ENCODE data around the gene TRABD2B. TPM values are rescaled to one million over a fixed set of nuclear protein-coding genes. Genes with fewer than 3 reads are reported as not detected.

Gene TRABD2B
- total RNA-seq, 4 donors from 2014 or later = 0.16 to 1.5 (median 0.55) TPM

DNA sequence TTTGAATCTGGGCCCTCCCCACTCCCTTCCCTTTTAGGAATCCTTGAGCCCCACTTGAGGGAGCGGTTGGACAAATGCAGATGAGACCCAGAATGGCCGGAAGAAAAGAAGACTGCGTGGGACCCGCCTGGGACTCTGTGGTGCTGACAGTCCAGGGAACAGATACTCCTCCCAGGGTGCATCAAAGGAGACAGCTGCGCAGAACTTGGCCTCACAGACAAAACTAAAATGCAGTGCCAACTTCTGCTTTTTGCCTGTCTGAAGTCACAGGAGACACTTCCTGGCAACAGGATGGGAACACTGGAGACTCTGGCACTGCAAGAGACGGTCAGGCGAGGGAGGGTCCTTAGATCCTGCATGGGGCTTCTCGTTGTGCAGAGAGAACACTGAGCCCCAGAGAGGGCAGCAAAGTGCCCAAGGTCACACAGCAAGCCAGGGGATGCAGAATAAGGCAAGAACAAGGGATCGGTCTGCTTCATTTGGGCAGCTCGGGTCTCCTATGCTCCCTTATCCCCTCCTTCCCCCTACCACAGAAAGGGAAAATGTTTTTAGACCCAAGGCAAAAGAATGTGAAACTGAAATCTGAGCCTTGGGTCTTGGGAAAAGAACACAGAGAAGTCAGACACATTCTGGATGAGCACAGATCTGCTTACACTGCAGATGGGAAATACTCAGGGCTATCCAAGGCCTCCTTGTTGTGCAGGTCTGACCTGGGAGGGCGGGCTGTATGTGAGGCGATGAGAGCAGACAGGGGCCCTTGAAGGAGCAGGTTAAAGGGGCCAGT is 182.4 kb downstream of the TRABD2B start:
- TF ChIP-seq, protein P1, sequence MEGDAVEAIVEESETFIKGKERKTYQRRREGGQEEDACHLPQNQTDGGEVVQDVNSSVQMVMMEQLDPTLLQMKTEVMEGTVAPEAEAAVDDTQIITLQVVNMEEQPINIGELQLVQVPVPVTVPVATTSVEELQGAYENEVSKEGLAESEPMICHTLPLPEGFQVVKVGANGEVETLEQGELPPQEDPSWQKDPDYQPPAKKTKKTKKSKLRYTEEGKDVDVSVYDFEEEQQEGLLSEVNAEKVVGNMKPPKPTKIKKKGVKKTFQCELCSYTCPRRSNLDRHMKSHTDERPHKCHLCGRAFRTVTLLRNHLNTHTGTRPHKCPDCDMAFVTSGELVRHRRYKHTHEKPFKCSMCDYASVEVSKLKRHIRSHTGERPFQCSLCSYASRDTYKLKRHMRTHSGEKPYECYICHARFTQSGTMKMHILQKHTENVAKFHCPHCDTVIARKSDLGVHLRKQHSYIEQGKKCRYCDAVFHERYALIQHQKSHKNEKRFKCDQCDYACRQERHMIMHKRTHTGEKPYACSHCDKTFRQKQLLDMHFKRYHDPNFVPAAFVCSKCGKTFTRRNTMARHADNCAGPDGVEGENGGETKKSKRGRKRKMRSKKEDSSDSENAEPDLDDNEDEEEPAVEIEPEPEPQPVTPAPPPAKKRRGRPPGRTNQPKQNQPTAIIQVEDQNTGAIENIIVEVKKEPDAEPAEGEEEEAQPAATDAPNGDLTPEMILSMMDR (IDR thresholded peaks at IDR 0.05; ENCODE audit: low read depth) = no peak

DNA sequence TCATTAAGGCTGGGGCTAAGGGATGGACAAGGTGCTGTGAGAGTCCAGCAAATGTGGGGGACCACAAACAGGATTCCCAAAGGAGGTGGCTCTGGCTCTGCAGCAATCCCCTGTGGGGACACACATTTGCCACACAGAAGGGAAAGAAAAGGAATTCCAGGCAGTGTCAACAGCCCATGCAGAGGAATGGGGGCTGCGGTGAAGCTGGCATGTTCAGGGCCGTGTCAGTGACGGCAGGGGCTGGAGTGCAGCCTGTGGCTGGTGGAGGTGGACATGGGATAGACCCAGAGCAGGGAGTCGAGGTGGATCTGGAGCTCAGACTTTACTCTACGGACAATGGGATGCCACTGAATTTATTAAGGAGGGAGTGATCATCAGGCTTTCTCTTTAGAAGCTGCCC is 183.2 kb downstream of the TRABD2B start:
- TF ChIP-seq, protein P1 (IDR thresholded peaks at IDR 0.05; ENCODE audit: low read depth) = no peak

DNA sequence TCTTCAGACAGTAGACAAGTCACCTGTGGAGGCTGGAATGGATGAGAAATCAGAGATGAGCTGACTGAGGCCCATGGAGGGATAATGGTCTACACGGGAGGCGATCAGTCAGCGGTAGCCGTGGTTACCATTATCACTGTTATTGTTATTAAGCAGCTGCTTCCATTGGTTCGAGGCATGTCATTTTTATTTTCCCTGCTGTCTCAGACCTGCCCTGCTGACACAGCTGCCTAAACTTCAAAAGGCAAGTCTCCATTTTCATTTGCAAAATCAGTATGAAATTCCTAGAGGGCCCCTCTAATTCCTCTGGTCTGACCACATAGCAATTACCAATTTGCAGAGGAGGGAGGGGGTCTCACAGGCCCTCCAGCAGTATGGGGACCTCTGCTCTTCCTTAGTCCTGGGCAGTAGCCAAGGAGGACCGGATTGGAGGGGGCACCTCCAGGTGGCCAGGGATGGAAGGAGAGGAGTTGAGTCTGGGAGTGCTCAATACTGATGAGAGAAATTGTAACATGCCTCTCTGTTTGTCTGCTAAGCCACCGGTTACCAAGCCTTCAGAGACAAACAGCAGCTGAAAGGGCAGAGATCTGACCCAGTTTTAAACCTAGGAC is 184.2 kb downstream of the TRABD2B start:
- TF ChIP-seq, protein P1 (IDR thresholded peaks at IDR 0.05; ENCODE audit: low read depth) = no peak

DNA sequence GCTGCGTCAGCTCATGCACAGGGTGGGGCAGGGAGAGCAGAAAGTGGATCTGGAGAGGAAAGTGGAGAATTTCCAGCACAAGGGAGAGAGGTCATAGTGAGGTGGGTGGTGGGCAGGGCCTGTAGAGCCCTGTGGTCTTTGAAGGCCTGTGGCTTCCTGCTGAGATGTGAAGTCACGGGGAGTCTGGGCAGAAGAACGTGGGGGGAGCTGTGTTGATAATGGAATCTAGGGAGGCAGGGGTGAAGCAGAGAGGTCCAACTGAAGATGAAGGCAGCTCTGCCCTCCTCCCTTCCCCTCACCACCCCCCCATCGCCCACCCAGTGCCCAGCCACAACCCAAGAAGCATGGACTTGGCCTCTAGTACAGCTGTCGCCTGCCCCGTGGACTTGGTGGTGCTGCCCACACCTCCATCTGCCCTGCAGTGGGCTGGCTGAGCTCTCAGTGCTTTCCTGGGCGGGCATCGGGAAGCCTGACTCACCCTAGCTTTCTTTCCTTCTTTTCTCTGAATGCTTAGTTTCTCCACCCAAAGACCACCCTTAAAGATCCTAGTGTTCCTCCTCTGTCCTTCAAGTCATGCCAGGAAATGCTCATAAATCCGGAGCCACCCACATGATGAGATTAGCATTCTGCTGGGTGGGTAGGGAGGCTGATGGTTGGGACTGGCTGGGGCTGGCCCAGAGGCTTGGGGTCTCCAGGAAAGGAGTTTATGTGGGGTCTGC is 186.1 kb downstream of the TRABD2B start:
- TF ChIP-seq, protein P1 (IDR thresholded peaks at IDR 0.05; ENCODE audit: low read depth) = no peak

DNA sequence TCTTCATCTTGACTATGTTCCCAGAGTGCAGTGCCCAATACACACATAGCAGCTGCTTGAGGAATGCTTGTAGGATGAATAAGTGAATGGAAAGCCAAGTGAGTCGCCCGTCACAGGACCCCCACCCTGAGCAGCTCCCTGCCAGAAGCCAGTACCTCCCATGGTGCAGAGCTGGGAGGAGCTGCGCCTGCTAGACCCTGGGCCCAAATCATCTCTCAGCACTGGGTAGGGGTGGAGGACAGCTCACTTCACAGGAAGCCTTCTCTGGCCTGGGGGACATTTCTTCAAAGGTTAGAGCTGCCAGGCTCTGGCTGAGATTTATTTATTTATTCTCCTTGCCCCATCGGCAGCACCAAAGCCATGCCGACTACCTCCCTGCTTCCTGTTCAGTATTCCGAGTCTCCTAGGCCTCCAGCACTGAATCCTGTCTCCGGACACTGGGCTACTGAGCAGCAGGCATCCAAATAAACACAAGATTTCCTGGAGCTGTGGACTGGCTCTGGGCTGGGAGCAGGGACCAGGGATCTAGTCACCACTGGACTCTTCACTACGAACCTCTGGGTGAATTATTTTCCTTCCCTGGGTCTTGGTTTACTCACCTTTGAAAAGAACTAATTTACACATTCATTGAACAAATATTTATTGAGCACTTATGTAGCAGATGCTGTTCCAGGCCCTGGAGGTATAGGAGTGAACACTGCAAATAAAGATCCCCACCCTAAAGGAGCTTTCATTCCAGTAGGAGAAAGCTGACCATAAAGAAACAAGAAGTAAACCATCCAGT is 187.7 kb downstream of the TRABD2B start:
- TF ChIP-seq, protein P1 (IDR thresholded peaks at IDR 0.05; ENCODE audit: low read depth) = no peak

- TF ChIP-seq, protein P1 (IDR thresholded peaks at IDR 0.05; ENCODE audit: low read depth) = no peak
Observed at GRCh38 chr1:47808612-47809011, 188.6 kb downstream of the TRABD2B start.
